HUES48 (cell line): ENCODE measurements around the gene EPS8L3.

Source experiments
- H3K27ac ChIP-seq: one replicate; pipeline ENCODE4 v1.7.0; 2013; ENCODE audit warnings: low read depth, low read length, inconsistent platforms
- H3K27me3 ChIP-seq: 2 replicates; pipeline ENCODE4 v1.6.1; 2013; ENCODE audit warnings: mild to moderate bottlenecking, low read length; ENCODE audit not compliant: control insufficient read depth, insufficient read depth
- H3K36me3 ChIP-seq: 2 replicates; pipeline ENCODE4 v1.6.1; 2013; ENCODE audit warnings: low read length; ENCODE audit not compliant: control insufficient read depth, insufficient read depth
- H3K4me1 ChIP-seq: 2 replicates; pipeline ENCODE4 v1.6.1; 2013; ENCODE audit warnings: mild to moderate bottlenecking, low read length; ENCODE audit not compliant: control insufficient read depth, insufficient read depth
- H3K4me3 ChIP-seq: 2 replicates; pipeline ENCODE4 v1.5.1; 2013; ENCODE audit warnings: mild to moderate bottlenecking, low read depth, low read length
- H3K9ac ChIP-seq: 2 replicates; pipeline ENCODE4 v1.6.1; 2013; ENCODE audit warnings: mild to moderate bottlenecking, low read depth, low read length, moderate library complexity
- H3K9me3 ChIP-seq: 2 replicates; pipeline ENCODE4 v1.6.1; 2013; ENCODE audit warnings: low read length; ENCODE audit not compliant: control insufficient read depth, insufficient read depth

EPS8L3 gene

GRCh38 chr1:109740615-109741373 lies 22.9 kb downstream of the EPS8L3 start, which contains the start of gene GSTM3:
Gene GSTM3, minus strand, starts transcription at chr1:109741038. Its CDS starts 751 bp downstream, at chr1:109740287.
- H3K9me3 ChIP-seq = no peaks in the 10 kb centered on the region
- H3K36me3 ChIP-seq = no peaks in the 10 kb centered on the region
- H3K27me3 ChIP-seq = peaks cover 46% of the 10 kb centered on the region
- peak within 1 kb of the TSS; percentile 70 for H3K4me3 ChIP-seq
- H3K27ac ChIP-seq = no peak within 1 kb of the TSS
- no peaks in the 10 kb centered on the region for H3K4me1 ChIP-seq
- H3K9ac ChIP-seq = peak within 1 kb of the TSS; percentile 25; the same call in 1 of the 2 replicates

- no peaks in the 10 kb centered on the region for H3K4me1 ChIP-seq
- peaks cover 46% of the 10 kb centered on the region for H3K27me3 ChIP-seq
- no peaks in the 10 kb centered on the region for H3K9me3 ChIP-seq
- H3K27ac ChIP-seq = no peak overlapping the region
- peak overlapping the region; percentile 27; the same call in 1 of the 2 replicates for H3K9ac ChIP-seq
- H3K36me3 ChIP-seq = no peaks in the 10 kb centered on the region
- H3K4me3 ChIP-seq = peak overlapping the region; percentile 70
These were observed 23.7 kb downstream of the EPS8L3 start for GRCh38 chr1:109739738-109740614.

DNA sequence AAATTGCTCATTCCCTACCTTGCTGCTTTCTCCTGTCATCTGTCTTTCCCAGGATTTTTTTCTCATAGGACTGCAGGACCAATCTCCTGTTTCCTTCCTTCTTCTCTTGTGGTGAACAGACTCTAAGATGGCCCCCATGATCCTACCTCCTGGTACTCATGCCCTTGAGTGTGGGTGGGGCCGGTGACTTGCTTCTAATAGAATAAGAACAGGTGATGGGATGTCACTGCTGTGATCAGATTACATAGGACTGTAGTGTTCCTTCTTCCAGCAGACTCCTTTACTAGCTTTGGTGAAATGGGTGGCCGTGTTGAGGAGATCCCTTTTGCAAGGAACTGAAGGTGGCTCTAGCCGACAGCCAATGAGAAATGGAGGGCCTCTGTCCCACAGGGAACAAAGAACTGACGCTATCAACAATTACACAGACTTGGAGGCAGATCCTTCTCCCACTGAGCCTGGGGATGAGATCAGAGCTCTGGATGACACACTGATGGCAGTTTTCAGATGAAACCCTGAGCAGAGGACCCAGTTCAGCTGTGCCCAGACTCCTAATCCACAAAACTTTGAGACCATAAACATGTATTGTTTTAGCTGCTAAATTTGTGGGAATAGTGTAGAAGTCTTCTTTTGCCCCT lies 30.4 kb downstream of the EPS8L3 start:
- H3K9ac ChIP-seq = no peak overlapping the region
- no peaks in the 10 kb centered on the region for H3K4me1 ChIP-seq
- no peak overlapping the region for H3K27ac ChIP-seq
- H3K4me3 ChIP-seq = no peak overlapping the region
- H3K27me3 ChIP-seq = peaks cover 11% of the 10 kb centered on the region
- no peaks in the 10 kb centered on the region for H3K9me3 ChIP-seq
- H3K36me3 ChIP-seq = no peaks in the 10 kb centered on the region

DNA sequence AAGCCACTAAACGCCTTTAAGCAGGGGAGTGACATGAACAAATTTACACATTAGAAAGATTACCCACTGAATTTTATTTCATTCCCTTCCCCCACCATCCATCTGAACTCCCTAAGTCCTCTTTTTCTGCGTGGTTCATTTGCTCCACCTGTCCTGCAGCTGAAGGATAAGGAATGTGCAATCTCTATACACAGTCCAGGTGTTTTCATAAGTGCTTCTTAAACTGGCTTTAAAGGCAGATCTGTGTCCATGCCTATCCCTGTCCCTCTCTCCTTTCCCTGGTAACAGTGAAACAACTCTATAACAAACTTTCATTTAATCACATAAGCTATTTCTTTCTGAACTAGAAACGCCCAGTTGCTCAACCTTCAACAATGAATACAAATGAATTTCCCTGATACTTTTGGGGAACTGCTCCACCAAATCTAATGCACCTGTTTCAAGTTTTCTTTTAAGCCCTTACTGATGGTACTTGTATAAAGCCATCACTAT lies 31.3 kb downstream of the EPS8L3 start:
- Histone ChIP-seq H3K4me3 (no peak overlapping the region), H3K9me3 (no peaks in the 10 kb centered on the region), H3K27me3 (peaks cover 2% of the 10 kb centered on the region; the same call in 1 of the 2 replicates), H3K27ac (no peak overlapping the region), H3K9ac (no peak overlapping the region), H3K4me1 (no peaks in the 10 kb centered on the region), H3K36me3 (no peaks in the 10 kb centered on the region)

GRCh38 chr1:109730666-109731065 lies 33.1 kb downstream of the EPS8L3 start:
- Histone ChIP-seq H3K9ac (no peak overlapping the region), H3K4me1 (no peaks in the 10 kb centered on the region), H3K27me3 (no peaks in the 10 kb centered on the region), H3K36me3 (no peaks in the 10 kb centered on the region), H3K9me3 (peaks cover 2% of the 10 kb centered on the region; the same call in 1 of the 2 replicates), H3K4me3 (no peak overlapping the region), H3K27ac (no peak overlapping the region)

DNA sequence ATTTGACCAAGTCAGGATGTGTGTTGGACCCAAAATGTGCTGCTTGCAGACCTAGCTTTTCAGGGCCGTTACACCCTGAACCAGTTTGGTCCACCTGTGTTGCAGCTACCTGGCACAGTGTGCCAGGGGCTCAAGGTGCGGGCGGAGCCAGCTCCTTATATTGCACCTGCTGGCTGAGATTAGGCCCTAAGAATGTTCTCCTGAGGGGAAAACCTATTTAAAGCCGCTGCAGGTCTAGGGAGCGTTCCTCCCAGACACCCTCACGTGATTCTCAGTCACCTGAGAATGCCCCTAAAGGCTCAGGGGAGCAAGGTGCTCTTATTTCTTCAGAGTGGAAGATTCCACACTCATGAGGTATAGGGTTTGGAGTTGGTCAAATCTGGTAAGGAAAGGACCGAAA lies 34.9 kb downstream of the EPS8L3 start:
- H3K27me3 ChIP-seq = no peaks in the 10 kb centered on the region
- no peaks in the 10 kb centered on the region for H3K36me3 ChIP-seq
- H3K9ac ChIP-seq = no peak overlapping the region
- H3K27ac ChIP-seq = no peak overlapping the region
- H3K9me3 ChIP-seq = peaks cover 2% of the 10 kb centered on the region; the same call in 1 of the 2 replicates
- H3K4me1 ChIP-seq = no peaks in the 10 kb centered on the region
- no peak overlapping the region for H3K4me3 ChIP-seq

DNA sequence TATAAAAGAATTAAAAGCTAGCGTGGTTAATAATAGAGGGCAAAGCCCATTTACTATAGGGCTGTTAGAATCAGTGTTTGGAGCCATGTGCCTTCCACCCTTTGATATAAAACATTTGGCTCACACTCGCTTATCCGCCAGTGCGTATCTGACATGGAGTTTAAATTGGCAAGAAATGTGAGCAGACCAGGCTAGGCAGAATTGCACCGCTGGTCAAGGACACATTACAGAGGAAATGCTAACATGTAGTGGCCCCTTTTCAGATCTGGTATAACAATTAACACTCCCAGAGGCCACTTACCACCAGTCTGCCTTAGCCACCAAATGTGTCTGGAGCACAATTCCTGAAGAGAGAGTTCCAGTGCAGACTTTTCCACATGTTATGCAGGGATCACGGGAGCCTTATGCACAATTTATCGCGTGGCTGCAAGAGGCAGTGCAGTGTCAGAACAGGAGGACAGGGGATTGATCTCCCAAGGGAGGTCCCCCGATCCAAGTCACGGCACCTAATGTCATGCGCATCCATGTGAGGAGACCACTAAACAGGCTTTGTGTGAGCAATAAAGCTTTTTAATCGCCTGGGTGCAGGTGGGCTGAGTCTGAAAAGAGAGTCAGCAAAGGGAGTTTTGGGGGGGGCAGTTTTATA lies 36.9 kb downstream of the EPS8L3 start:
- Histone ChIP-seq H3K27ac (no peak overlapping the region), H3K9me3 (peaks cover 2% of the 10 kb centered on the region; the same call in 1 of the 2 replicates), H3K27me3 (no peaks in the 10 kb centered on the region), H3K9ac (no peak overlapping the region), H3K4me3 (no peak overlapping the region), H3K4me1 (no peaks in the 10 kb centered on the region), H3K36me3 (no peaks in the 10 kb centered on the region)

GRCh38 chr1:109726007-109726406 lies 37.7 kb downstream of the EPS8L3 start:
- Histone ChIP-seq H3K27ac (no peak overlapping the region), H3K9ac (no peak overlapping the region), H3K4me3 (no peak overlapping the region), H3K27me3 (no peaks in the 10 kb centered on the region), H3K36me3 (no peaks in the 10 kb centered on the region), H3K4me1 (no peaks in the 10 kb centered on the region), H3K9me3 (peaks cover 2% of the 10 kb centered on the region; the same call in 1 of the 2 replicates)

- H3K27me3 ChIP-seq = no peaks in the 10 kb centered on the region
- no peaks in the 10 kb centered on the region for H3K36me3 ChIP-seq
- peaks cover 2% of the 10 kb centered on the region; the same call in 1 of the 2 replicates for H3K9me3 ChIP-seq
- H3K4me3 ChIP-seq = no peak overlapping the region
- H3K4me1 ChIP-seq = no peaks in the 10 kb centered on the region
- H3K27ac ChIP-seq = no peak overlapping the region
- H3K9ac ChIP-seq = no peak overlapping the region
These were observed 38.2 kb downstream of the EPS8L3 start for GRCh38 chr1:109725510-109725909.

DNA sequence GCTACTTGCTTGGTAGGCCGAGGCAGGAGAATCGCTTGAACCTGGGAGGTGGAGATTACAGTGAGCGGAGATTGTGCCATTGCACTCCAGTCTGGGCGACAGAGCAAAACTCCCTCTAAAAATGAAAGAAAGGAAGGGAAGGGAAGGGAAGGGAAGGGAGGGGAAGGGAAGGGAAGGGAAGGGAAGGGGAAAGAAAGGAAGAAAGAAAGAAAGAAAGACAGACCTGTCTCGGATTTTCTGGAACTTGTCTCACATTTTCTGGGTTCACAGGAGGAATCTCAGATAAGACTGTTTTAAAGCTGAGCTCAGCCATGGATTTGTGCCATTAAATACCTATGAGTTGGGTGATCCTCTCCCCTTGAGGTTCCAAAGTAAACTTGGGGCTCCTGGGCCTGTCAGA lies 38.8 kb downstream of the EPS8L3 start:
- H3K9ac ChIP-seq = no peak overlapping the region
- H3K4me3 ChIP-seq = no peak overlapping the region
- H3K4me1 ChIP-seq = no peaks in the 10 kb centered on the region

More for the DNA sequence above, 38.8 kb downstream of the EPS8L3 start:
- Histone ChIP-seq H3K36me3 (no peaks in the 10 kb centered on the region), H3K27ac (no peak overlapping the region), H3K27me3 (no peaks in the 10 kb centered on the region), H3K9me3 (peaks cover 2% of the 10 kb centered on the region; the same call in 1 of the 2 replicates)
